GM20000 (cell line): Measurements from ENCODE around the gene MAK.
"Not testable (repeated sequence)": the region's sequence is repeated elsewhere in the genome, so short reads cannot be mapped to it uniquely, and the experiment has no call there.

ENCODE experiments used
- DNase-seq: peaks from one replicate; pipeline ENCODE4 v3.0.0; 2012; ENCODE audit warnings: low spot score
- CTCF ChIP-seq: IDR thresholded peaks from 2 replicates; pipeline ENCODE4 v1.5.1; 2012; ENCODE audit warnings: mild to moderate bottlenecking, control low read depth; ENCODE audit errors: extremely low read depth, missing control alignments

Gene MAK

GRCh38 chr6:10867952-10868351, 29.6 kb upstream of the MAK start:
- DNase-seq = no peak
- no peak for TF ChIP-seq CTCF

- DNase-seq = not testable (repeated sequence)
Measured at GRCh38 chr6:10866709-10867108, 28.4 kb upstream of the MAK start.

GRCh38 chr6:10863031-10863430, 24.7 kb upstream of the MAK start:
- not testable (repeated sequence) for DNase-seq

- no peak for DNase-seq
- no peak for TF ChIP-seq CTCF
Measured at GRCh38 chr6:10862361-10862760, 24.0 kb upstream of the MAK start.

GRCh38 chr6:10861086-10861485, 22.7 kb upstream of the MAK start:
- DNase-seq = no peak
- no peak for TF ChIP-seq CTCF

GRCh38 chr6:10857259-10857658, 18.9 kb upstream of the MAK start:
- no peak for DNase-seq
- TF ChIP-seq CTCF = no peak

GRCh38 chr6:10854922-10855632, 16.7 kb upstream of the MAK start:
- TF ChIP-seq CTCF = no peak
- no peak for DNase-seq

- not testable (repeated sequence) for DNase-seq
Measured at GRCh38 chr6:10853849-10854300, 15.5 kb upstream of the MAK start.

GRCh38 chr6:10852361-10852960, 14.1 kb upstream of the MAK start:
- no peak for TF ChIP-seq CTCF
- no peak for DNase-seq
